ENCODE measurements around the gene ZNF408.

GRCh38 chr11:46684367-46684766, 16.5 kb upstream of the ZNF408 start:
- TF ChIP-seq DNMT1 (CRISPR knock-in tag; IDR thresholded peaks at IDR 0.05) (no peak), CTCF (CRISPR knock-in tag; IDR thresholded peaks at IDR 0.05) (no peak), MLXIP (CRISPR knock-in tag; IDR thresholded peaks at IDR 0.05; ENCODE audit: borderline replicate concordance) (no peak), ZBTB49 (CRISPR knock-in tag; IDR thresholded peaks at IDR 0.05; ENCODE audit: borderline replicate concordance) (no peak), MLX (CRISPR knock-in tag; IDR thresholded peaks at IDR 0.05) (no peak), ZNF280D (CRISPR knock-in tag; IDR thresholded peaks at IDR 0.05) (no peak)
